GM12864 (cell line): ENCODE measurements around the gene GPR137.

ENCODE experiments used
- DNase-seq: peaks from one replicate; pipeline ENCODE4 v3.0.0-alpha.2; 2011; ENCODE audit warnings: low read depth
- H3K4me3 ChIP-seq: 2 replicates; pipeline ENCODE4 v1.5.1; 2011; ENCODE audit warnings: mild to moderate bottlenecking, low read depth, low read length, control low read depth
- CTCF ChIP-seq: IDR thresholded peaks from 2 replicates; pipeline ENCODE4 v1.5.1; 2011; ENCODE audit warnings: low read depth, mild to moderate bottlenecking, moderate library complexity, low read length, control low read depth, inconsistent platforms; ENCODE audit errors: missing control alignments

GPR137 gene

GRCh38 chr11:64241241-64241490 lies 44.5 kb upstream of the GPR137 start:
- no peak for DNase-seq
- H3K4me3 ChIP-seq: peak overlapping the region; percentile 94
- no peak for TF ChIP-seq CTCF

DNA sequence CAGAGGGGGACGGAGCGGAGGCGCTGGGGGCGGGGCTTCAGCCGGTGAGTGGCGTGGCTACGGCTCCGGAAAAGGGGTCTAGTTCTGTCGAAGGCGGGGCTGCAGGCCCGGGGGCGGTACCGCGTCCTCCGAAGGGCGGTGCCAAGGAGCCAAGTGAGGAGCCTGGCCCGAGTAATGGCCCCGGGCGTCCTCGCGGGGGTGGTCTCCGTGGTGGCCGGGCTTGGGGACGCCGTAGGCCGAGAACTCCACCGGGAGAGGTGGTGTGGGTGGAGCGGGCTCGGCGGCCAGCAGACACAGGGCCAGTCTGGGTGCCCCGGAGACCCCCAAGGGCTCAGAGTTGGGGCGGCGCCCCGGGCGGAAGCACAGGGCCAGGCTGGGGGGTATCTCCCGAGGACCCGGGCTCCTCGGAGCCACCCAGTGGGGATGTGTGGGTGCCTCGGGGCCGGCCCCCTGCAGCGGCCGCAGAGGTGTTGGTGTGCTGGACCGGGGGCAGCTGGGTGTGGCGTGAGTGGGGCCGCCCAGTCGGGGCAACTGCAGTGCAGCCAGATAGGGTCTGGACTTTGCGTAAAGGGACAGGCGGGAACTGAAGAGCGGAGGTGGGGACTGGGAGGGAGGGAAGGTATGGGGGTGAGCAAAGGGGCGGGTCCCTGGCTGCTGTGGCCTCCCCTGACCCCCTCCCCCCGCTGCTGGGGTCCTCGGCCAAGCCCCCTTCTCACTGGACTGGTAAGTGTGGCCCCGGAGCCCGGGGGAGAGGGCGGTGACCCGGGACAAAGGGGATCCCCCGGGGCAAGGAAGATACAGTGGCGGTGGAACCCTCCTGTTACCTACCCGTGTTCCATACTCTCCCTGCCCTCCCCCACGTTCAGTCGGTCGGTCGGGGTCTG lies 43.9 kb upstream of the GPR137 start:
- DNase-seq: peak; percentile 92
- peak; percentile 9 for TF ChIP-seq CTCF
- H3K4me3 ChIP-seq: peak overlapping the region; percentile 94

- TF ChIP-seq CTCF: no peak
- H3K4me3 ChIP-seq: no peak overlapping the region; the same call in 1 of the 2 replicates
- DNase-seq: no peak
Measured at GRCh38 chr11:64243236-64243854, 42.3 kb upstream of the GPR137 start.

DNA sequence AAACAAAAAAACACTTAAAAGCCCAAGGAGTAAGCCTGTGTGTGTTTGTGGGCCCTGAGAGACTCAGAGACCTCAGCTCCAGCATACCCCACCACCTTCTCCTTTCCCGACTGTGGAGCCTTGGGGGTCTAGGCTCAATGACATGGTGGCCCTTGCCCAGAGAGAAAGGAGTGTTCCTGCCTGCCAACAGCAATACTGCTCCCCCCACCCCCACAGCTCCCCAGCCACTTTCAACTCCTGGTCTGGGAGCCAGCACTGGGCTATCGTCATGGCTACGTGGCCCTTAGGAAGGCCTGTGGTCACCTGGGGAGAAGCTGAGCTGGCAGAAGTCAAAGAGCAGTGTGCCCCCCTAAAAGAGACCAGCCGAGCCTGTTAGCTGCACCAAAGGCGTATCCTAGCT lies 41.5 kb upstream of the GPR137 start:
- no peak overlapping the region for H3K4me3 ChIP-seq
- no peak for TF ChIP-seq CTCF
- no peak for DNase-seq

GRCh38 chr11:64244966-64245365 lies 40.7 kb upstream of the GPR137 start:
- DNase-seq: no peak
- peak overlapping the region; percentile 86 for H3K4me3 ChIP-seq
- TF ChIP-seq CTCF: no peak

DNA sequence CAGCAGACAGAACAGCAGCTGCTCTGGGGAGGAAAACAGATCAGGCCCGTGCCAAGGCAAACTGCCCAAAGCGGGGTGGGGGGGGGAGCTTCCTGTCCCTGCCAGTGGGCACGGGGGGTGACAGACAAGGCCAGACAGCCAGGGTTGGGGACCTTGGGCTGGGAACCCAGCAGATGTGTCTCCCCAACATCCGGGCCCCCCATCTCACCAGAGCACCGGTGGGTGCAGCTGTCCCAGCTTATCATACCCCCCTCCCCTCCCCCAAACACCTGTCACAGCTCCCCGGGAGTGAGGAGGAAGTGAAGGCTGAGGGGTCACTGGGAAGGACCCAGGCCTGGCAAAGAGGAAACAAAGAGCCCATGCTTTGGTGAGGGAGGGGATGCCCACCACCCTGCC lies 40.2 kb upstream of the GPR137 start:
- peak overlapping the region; percentile 86 for H3K4me3 ChIP-seq
- TF ChIP-seq CTCF: no peak
- no peak for DNase-seq
